ENCODE results near the gene FHAD1.

DNA sequence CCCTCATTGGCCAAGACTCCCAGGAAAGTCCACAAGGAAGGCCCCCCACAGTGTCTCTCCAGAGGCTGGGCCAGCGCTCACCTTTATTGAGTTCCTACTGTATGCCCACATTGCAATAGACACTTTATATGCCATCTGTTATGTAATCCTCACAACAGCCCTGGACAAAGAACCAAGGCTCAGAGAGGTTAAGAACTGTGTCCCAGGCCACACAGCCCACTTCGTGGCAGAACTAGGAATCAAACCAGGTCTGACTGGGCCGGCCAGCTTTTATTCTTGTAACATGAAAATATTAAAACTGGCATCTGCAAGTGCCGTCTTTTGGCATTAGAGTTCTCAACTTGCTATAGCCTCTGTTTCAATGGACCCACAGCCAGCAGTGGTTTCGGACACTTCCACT lies 195.7 kb downstream of the FHAD1 start:
- TF ChIP-seq RAD21 (IDR thresholded peaks at IDR 0.05; ENCODE audit: low read length) (no peak), CTCF (IDR thresholded peaks at IDR 0.05) (no peak), USF1 (IDR thresholded peaks at IDR 0.05; ENCODE audit: borderline replicate concordance, low read depth) (no peak), RFX5 (IDR thresholded peaks at IDR 0.05; ENCODE audit: low read length) (no peak), TAF1 (IDR thresholded peaks at IDR 0.05; ENCODE audit: borderline replicate concordance, low read depth, low read length) (no peak), YY1 (IDR thresholded peaks at IDR 0.05; ENCODE audit: low read depth) (no peak), FOSL2 (IDR thresholded peaks at IDR 0.05; ENCODE audit: borderline replicate concordance, low read depth) (no peak)
- TF ChIP-seq, protein P1, sequence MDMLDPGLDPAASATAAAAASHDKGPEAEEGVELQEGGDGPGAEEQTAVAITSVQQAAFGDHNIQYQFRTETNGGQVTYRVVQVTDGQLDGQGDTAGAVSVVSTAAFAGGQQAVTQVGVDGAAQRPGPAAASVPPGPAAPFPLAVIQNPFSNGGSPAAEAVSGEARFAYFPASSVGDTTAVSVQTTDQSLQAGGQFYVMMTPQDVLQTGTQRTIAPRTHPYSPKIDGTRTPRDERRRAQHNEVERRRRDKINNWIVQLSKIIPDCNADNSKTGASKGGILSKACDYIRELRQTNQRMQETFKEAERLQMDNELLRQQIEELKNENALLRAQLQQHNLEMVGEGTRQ (IDR thresholded peaks at IDR 0.05; ENCODE audit: borderline replicate concordance, low read depth, low read length), result no peak
- TF ChIP-seq, protein P2, sequence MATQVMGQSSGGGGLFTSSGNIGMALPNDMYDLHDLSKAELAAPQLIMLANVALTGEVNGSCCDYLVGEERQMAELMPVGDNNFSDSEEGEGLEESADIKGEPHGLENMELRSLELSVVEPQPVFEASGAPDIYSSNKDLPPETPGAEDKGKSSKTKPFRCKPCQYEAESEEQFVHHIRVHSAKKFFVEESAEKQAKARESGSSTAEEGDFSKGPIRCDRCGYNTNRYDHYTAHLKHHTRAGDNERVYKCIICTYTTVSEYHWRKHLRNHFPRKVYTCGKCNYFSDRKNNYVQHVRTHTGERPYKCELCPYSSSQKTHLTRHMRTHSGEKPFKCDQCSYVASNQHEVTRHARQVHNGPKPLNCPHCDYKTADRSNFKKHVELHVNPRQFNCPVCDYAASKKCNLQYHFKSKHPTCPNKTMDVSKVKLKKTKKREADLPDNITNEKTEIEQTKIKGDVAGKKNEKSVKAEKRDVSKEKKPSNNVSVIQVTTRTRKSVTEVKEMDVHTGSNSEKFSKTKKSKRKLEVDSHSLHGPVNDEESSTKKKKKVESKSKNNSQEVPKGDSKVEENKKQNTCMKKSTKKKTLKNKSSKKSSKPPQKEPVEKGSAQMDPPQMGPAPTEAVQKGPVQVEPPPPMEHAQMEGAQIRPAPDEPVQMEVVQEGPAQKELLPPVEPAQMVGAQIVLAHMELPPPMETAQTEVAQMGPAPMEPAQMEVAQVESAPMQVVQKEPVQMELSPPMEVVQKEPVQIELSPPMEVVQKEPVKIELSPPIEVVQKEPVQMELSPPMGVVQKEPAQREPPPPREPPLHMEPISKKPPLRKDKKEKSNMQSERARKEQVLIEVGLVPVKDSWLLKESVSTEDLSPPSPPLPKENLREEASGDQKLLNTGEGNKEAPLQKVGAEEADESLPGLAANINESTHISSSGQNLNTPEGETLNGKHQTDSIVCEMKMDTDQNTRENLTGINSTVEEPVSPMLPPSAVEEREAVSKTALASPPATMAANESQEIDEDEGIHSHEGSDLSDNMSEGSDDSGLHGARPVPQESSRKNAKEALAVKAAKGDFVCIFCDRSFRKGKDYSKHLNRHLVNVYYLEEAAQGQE (IDR thresholded peaks at IDR 0.05; ENCODE audit: low read depth, low read length), result no peak

Data from SK-N-SH (cell line).